BLaER1 (cell line): ENCODE measurements around the gene CSH1.
"Not testable (repeated sequence)": the region's sequence is repeated elsewhere in the genome, so short reads cannot be mapped to it uniquely, and the experiment has no call there.

Source experiments
- H3K27ac ChIP-seq: shearing (Covaris generic); formaldehyde crosslinking; 2 replicates; pipeline ENCODE4 v1.8.1; 2022
- H3K27me3 ChIP-seq: shearing (Covaris generic); formaldehyde crosslinking; 2 replicates; pipeline ENCODE4 v1.8.1; 2022
- H3K36me3 ChIP-seq: shearing (Covaris generic); formaldehyde crosslinking; 2 replicates; pipeline ENCODE4 v1.8.1; 2022
- H3K4me1 ChIP-seq: shearing (Covaris generic); formaldehyde crosslinking; 2 replicates; pipeline ENCODE4 v1.8.1; 2022
- H3K4me2 ChIP-seq: shearing (Covaris generic); formaldehyde crosslinking; 2 replicates; pipeline ENCODE4 v1.8.1; 2022
- H3K4me3 ChIP-seq: shearing (Covaris generic); formaldehyde crosslinking; 2 replicates; pipeline ENCODE4 v1.8.1; 2022
- H3K9ac ChIP-seq: shearing (Covaris generic); formaldehyde crosslinking; 2 replicates; pipeline ENCODE4 v1.8.1; 2022
- H3K9me3 ChIP-seq: shearing (Covaris generic); formaldehyde crosslinking; 2 replicates; pipeline ENCODE4 v1.8.1; 2022
- H4K20me1 ChIP-seq: shearing (Covaris generic); formaldehyde crosslinking; 2 replicates; pipeline ENCODE4 v1.8.1; 2022
- Cebpa-rat ChIP-seq: shearing (Covaris generic); IDR thresholded peaks from 2 replicates; pipeline ENCODE4 v1.8.1; 2022

The CSH1 gene

GRCh38 chr17:63910096-63910495, 13.7 kb upstream of the CSH1 start:
- Histone ChIP-seq H3K27me3 (no peaks in the 10 kb centered on the region), H3K9ac (no peak overlapping the region), H3K4me3 (no peak overlapping the region), H3K36me3 (no peaks in the 10 kb centered on the region), H3K9me3 (no peaks in the 10 kb centered on the region), H3K27ac (no peak overlapping the region), H4K20me1 (no peaks in the 10 kb centered on the region), H3K4me2 (peak overlapping the region; percentile 37; the same call in 1 of the 2 replicates), H3K4me1 (peaks cover 31% of the 10 kb centered on the region)
- TF ChIP-seq Cebpa-rat, result no peak

GRCh38 chr17:63909586-63909985, 13.2 kb upstream of the CSH1 start:
- not testable (repeated sequence) for H3K36me3 ChIP-seq, H4K20me1 ChIP-seq, H3K9ac ChIP-seq, H3K27me3 ChIP-seq, H3K27ac ChIP-seq, H3K4me3 ChIP-seq, H3K9me3 ChIP-seq
- Histone ChIP-seq H3K4me1 (peaks cover 28% of the 10 kb centered on the region), H3K4me2 (peak overlapping the region; percentile 37; the same call in 1 of the 2 replicates)

DNA sequence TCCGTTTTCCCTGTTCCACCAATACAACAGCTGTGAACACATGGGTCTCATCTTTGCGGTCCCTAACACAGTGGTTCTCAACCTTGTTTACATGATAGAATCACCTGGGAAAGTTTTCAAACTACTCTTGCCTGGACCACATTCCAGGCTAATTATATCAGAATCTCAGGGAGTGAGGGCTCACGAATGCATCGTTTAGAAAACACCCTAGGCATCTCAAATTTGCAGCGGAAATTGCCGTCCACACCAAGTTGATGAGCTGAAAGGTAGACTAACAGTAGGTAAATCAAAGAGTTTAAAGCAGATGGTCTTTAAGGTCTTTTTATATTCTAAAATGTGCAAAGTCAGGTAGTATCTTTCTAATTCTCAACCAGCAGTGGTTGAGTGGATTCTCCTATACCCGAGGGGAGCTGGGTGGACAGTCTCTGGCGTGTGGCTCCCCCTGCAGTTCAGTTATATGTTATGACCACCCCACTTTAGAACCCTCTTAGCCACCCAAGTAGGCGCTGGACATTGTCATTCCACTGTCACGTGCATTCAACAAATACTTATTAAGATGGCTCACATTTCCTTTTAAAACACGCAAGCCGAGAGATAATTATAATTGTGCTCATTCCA, 10.9 kb upstream of the CSH1 start:
- H3K4me2 ChIP-seq, H3K27ac ChIP-seq, H3K9ac ChIP-seq, H3K9me3 ChIP-seq, H3K4me3 ChIP-seq, H4K20me1 ChIP-seq, H3K4me1 ChIP-seq, H3K36me3 ChIP-seq, H3K27me3 ChIP-seq: not testable (repeated sequence)

DNA sequence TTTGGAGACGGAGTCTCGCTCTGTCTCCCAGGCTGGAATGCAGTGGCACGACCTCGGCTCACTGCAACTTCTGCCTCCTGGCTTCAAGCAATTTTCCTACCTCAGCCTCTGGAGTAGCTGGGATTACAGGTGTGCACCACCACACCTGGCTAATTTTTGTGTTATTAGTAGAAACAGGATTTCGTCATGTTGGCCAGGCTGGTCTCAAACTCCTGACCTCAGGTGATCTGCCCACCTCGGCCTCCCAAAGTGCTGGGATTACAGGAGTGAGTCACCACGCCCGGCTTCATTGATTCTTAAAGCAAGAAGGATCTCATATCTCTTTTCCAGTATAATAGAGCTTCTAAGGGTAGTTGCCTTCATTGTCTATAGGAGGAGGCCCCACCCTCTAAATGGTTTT, 8.4 kb upstream of the CSH1 start:
- not testable (repeated sequence) for H3K9ac ChIP-seq, H4K20me1 ChIP-seq, H3K27me3 ChIP-seq, H3K9me3 ChIP-seq, H3K27ac ChIP-seq, H3K4me2 ChIP-seq, H3K36me3 ChIP-seq, H3K4me1 ChIP-seq, H3K4me3 ChIP-seq

GRCh38 chr17:63903787-63904201, 7.4 kb upstream of the CSH1 start:
- H3K4me2 ChIP-seq, H3K27me3 ChIP-seq, H3K9me3 ChIP-seq, H3K4me3 ChIP-seq, H3K27ac ChIP-seq, H3K9ac ChIP-seq, H3K4me1 ChIP-seq, H4K20me1 ChIP-seq, H3K36me3 ChIP-seq: not testable (repeated sequence)

DNA sequence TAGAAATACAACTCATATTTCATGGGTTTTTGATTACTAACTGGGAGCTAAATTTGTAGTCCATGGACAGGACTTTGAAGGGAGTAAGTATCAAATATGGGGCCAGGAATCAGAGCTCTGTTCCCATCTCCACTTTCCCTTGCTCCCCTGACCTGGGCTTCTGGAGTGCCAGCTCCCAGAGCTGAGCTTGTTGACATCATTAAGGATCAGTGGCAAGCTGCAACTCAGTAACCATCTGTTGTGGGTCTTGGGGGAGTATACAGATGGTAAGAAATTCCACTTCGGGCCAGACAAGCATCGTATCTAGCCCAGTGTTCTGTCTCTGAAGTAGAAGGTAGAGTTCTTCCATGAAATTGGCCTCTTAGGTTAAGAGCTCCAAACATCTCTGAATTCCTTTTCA, 5.6 kb upstream of the CSH1 start:
- H4K20me1 ChIP-seq, H3K4me2 ChIP-seq, H3K4me1 ChIP-seq, H3K4me3 ChIP-seq, H3K36me3 ChIP-seq, H3K9ac ChIP-seq, H3K27me3 ChIP-seq, H3K27ac ChIP-seq, H3K9me3 ChIP-seq: not testable (repeated sequence)

DNA sequence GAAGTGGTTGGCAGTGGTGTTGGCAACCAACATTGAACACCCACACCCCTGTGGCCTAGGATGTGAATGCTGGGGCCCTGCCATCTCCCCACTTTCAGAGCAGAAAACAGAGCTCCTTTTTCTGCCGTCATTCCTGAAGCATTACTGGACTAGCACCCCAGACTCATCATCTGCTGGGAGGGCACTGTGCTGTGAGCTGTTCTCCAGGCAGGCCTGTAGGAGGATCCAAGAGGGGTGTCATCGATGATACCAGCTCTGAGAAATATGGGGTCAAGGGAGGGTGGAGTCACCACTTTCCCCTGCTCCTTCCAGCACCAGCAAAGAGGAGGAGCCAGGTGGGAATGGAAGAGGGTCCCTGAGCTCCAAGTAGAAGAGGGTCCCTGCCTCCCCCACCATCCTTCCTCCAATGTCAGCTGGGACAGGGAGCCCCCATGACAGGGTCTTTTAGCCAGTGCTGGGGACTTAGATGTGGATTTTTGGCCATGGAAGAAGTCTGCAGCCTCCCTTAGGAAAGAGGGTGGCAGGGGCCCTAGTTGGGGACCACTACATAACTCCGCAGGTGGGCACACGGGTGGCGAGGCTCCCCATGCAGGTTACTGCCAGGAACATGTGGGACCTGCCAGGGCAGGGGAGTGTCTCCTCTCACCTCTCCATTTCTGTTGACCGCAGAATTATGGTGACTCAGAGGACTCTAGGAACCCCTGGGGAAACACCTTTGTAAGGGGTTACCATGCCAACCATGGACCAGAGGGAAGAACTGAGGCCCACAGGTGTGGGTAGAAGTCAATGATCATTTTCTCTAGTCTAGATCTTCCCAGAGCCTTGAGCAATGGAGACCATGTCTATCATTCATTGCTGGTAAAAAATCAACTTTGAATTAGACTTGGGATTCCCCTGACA, 2.8 kb upstream of the CSH1 start:
- not testable (repeated sequence) for H3K9me3 ChIP-seq, H3K27ac ChIP-seq, H3K4me3 ChIP-seq, H4K20me1 ChIP-seq, H3K9ac ChIP-seq, H3K4me2 ChIP-seq, H3K4me1 ChIP-seq, H3K36me3 ChIP-seq, H3K27me3 ChIP-seq

DNA sequence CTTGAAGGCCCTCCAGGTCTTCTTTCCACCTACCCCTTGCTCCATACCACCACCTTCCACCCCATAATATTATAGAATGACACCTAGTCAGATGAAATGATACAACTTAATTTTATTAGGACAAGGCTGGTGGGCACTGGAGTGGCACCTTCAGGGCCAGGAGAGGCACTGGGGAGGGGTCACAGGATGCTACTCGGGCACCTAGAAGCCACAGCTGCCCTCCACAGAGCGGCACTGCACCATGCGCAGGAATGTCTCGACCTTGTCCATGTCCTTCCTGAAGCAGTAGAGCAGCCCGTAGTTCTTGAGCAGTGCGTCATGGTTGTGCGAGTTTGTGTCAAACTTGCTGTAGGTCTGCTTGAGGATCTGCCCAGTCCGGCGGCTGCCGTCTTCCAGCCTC, 1.6 kb downstream of the CSH1 start:
- not testable (repeated sequence) for H3K4me2 ChIP-seq, H3K27ac ChIP-seq, H4K20me1 ChIP-seq, H3K4me1 ChIP-seq, H3K9me3 ChIP-seq, H3K9ac ChIP-seq, H3K36me3 ChIP-seq, H3K27me3 ChIP-seq, H3K4me3 ChIP-seq

- H3K4me1 ChIP-seq, H4K20me1 ChIP-seq, H3K9me3 ChIP-seq, H3K27me3 ChIP-seq, H3K9ac ChIP-seq, H3K27ac ChIP-seq, H3K4me3 ChIP-seq, H3K36me3 ChIP-seq, H3K4me2 ChIP-seq: not testable (repeated sequence)
These were observed 2.4 kb downstream of the CSH1 start for GRCh38 chr17:63894021-63894420.

- not testable (repeated sequence) for H3K27me3 ChIP-seq, H4K20me1 ChIP-seq, H3K27ac ChIP-seq, H3K36me3 ChIP-seq, H3K4me2 ChIP-seq, H3K4me3 ChIP-seq, H3K4me1 ChIP-seq, H3K9me3 ChIP-seq, H3K9ac ChIP-seq
These were observed 3.9 kb downstream of the CSH1 start for GRCh38 chr17:63892316-63893037.

- not testable (repeated sequence) for H3K27ac ChIP-seq, H3K27me3 ChIP-seq, H3K4me3 ChIP-seq, H3K4me1 ChIP-seq, H3K4me2 ChIP-seq, H3K9ac ChIP-seq, H3K36me3 ChIP-seq, H4K20me1 ChIP-seq, H3K9me3 ChIP-seq
These were observed 7.1 kb downstream of the CSH1 start for GRCh38 chr17:63889026-63889848.

DNA sequence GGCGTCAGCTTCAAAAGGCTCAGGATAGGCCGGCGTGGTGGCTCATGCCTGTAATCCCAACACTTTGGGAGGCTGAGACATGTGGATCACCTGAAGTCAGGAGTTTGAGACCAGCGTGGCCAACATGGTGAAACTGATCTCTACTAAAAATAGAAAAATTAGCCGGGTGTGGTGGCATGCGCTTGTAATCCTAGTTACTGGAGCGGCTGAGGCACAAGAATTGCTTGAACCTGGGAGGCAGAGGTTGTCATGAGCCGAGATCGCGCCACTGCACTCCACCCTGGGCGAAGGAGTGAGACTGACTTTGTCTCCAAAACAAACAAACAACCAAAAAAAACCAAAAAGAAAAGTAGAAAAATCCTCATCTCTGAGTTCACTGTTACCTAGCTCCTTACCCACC, 11.3 kb downstream of the CSH1 start:
- H3K9ac ChIP-seq, H3K9me3 ChIP-seq, H3K36me3 ChIP-seq, H4K20me1 ChIP-seq, H3K4me1 ChIP-seq, H3K4me3 ChIP-seq, H3K27ac ChIP-seq, H3K27me3 ChIP-seq, H3K4me2 ChIP-seq: not testable (repeated sequence)

- not testable (repeated sequence) for H3K27ac ChIP-seq, H3K9ac ChIP-seq, H3K36me3 ChIP-seq, H3K4me1 ChIP-seq, H3K27me3 ChIP-seq, H3K9me3 ChIP-seq, H4K20me1 ChIP-seq, H3K4me3 ChIP-seq, H3K4me2 ChIP-seq
These were observed 13.7 kb downstream of the CSH1 start for GRCh38 chr17:63882626-63883126.
